ENCODE results near the gene CRYBB3.

DNA sequence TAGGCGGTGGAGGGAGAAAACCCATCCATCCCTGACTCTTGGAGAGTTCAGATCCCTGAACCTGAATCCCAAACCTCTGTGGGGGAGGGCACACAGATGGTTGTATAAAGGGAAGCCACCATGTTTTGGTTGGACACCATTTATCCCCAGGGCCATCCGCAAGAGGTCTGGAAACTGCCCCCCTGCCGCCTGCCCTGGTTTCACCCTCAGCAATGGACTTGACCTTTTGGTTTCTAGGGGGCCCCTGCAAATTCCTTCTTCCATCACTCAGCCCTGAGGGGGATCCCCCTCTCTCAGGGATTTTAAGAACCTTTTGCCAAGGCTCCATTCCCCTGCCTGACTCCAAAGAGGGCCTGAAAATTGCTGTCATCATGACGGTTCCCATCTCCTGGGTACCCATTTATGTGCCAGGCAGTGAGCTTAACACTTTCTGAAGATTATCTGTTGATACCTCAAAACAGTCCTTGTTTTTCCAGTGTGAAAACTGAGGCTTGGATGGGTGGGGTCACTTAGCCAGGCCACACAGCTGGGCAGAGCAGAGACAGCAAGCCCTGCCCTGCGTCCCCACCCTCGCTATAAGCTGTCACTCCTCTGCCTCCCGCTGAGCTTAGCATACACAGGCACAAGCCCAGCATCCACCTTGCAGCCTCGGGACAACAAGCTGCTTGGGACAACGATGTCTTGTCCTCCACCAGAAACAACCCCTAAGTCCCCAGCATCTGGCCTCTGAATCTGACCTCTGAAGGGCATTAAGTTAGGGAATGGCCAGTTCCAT lies 33.2 kb upstream of the CRYBB3 start:
- TF ChIP-seq, protein P1, sequence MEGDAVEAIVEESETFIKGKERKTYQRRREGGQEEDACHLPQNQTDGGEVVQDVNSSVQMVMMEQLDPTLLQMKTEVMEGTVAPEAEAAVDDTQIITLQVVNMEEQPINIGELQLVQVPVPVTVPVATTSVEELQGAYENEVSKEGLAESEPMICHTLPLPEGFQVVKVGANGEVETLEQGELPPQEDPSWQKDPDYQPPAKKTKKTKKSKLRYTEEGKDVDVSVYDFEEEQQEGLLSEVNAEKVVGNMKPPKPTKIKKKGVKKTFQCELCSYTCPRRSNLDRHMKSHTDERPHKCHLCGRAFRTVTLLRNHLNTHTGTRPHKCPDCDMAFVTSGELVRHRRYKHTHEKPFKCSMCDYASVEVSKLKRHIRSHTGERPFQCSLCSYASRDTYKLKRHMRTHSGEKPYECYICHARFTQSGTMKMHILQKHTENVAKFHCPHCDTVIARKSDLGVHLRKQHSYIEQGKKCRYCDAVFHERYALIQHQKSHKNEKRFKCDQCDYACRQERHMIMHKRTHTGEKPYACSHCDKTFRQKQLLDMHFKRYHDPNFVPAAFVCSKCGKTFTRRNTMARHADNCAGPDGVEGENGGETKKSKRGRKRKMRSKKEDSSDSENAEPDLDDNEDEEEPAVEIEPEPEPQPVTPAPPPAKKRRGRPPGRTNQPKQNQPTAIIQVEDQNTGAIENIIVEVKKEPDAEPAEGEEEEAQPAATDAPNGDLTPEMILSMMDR (IDR thresholded peaks at IDR 0.05; ENCODE audit: insufficient read depth, low read length, poor library complexity, severe bottlenecking): no peak
- TF ChIP-seq EZH2phosphoT487 (conservative IDR thresholded peaks at IDR 0.05; ENCODE audit: low read length): no peak

Data from SU-DHL-6 (cell line).